ENCODE data around the gene NBPF20.
A peak's percentile ranks its signal among the peaks of the same experiment; 100 is the strongest.
"Not testable (repeated sequence)": the region's sequence is repeated elsewhere in the genome, so short reads cannot be mapped to it uniquely, and the experiment has no call there.

The NBPF20 gene

GRCh38 chr1:145425436-145426029, at the start of gene NBPF20:
NBPF20 (minus strand) TSS chr1:145425603; CDS start chr1:145405272, 20,331 bp downstream.
- DNase-seq, result peak; percentile 60

GRCh38 chr1:145474837-145475368, 49.5 kb upstream of the NBPF20 start:
- not testable (repeated sequence) for DNase-seq

GRCh38 chr1:145472731-145473130, 47.3 kb upstream of the NBPF20 start:
- not testable (repeated sequence) for DNase-seq

DNA sequence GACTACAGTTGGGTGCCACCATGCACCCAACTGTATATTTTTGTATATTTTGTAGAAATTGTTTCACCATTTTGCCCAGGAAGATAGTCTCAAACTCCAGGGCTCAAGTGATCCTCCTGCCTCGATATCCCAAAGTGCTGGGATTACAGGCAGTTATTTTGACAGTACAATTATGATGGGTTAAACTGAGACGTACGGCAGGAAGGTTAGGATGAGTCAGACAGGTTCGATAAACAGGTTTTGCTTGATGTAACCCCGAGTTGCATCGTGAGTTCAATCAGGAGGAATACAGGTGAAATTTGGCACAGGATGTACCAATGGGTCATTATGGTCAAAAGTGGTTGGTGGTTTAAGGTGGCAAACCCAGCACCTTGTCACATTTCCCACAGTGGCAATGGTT, 46.0 kb upstream of the NBPF20 start:
- not testable (repeated sequence) for DNase-seq

DNA sequence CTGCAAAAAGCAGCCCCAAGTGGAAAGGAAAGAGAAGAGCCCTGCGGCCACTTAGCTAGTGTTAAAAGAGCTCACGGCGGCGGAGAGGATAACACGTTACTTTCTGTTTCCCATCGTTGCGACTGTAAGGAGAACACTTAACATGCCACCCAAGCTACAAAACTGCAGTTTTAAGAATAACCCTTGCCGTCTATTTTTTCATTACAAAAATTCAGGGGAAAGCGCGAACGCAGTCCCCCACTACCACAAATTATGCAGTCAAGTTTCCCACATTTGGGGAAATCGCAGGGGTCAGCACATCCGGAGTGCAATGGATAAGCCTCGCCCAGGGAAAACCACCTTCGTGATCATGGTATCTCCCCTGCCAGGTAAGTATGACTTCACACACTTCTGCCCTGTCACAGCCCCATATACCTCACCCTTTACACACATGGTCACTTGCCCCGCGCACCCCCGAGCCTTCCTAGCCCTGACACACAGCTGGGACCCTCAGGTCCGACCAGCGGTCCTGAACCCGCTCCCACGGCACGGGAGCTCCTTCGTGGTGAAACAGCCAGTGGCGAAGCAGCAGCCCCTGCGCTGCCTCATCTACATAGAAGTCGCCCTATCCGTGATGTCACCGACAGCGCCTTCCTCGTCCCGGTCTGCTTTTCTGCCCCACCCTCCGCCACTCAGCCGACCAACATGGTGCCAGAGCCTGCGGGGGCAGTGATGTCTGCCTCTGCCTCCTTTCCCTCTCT, 40.2 kb upstream of the NBPF20 start:
- DNase-seq, result peak; percentile 61

DNA sequence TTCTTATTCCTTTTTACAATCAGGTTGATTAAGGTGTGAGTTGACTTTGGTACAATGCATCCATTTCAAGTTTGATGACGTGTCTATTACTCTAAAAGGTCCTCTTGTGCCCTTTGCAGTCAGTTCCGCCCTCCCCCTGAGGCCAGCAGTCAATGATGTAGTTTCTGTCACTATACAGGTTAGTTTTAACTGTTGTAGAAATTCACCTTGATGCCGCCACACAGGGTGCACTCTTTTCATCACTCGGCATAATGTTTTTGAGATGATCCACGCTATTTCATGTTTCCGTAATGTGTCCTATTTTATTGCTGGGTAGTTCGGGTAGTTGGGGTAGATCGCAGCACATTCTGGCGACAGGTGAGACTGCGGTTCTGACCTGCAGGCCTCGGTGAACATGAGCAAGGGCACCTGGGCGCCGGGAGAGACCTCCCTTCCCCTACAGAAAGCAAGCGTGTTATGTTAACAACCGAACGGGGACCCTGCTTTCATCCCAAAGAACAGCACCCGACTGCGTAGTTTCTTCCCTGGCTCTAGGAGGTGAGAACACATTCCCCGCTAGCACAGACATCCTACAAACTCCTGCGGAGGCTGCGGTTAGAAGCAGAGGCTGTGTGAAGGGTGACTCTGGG, 39.4 kb upstream of the NBPF20 start:
- DNase-seq, result not testable (repeated sequence)

- DNase-seq, result not testable (repeated sequence)
These were observed 38.6 kb upstream of the NBPF20 start for GRCh38 chr1:145464017-145464416.

GRCh38 chr1:145460684-145461083, 35.3 kb upstream of the NBPF20 start:
- not testable (repeated sequence) for DNase-seq

DNA sequence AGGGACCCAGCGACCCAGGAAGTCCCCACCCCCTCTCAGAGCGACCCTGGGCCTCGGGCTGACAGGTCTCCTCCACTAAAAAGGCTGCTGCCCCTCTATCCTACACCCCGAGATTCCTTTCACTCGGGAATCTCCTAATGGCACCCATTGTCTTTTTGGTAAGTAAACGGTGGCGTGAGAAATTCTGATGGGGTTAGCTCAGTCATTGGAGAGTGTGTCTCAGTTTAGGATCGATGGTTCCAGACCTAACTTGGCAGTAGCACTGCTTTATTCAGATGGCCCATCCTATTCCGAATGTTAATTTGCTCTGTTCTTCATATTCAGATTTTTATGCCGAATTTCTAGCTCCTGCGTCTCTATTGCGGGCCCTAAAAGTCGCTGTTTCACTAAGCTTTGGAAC, 34.6 kb upstream of the NBPF20 start:
- DNase-seq, result not testable (repeated sequence)

DNA sequence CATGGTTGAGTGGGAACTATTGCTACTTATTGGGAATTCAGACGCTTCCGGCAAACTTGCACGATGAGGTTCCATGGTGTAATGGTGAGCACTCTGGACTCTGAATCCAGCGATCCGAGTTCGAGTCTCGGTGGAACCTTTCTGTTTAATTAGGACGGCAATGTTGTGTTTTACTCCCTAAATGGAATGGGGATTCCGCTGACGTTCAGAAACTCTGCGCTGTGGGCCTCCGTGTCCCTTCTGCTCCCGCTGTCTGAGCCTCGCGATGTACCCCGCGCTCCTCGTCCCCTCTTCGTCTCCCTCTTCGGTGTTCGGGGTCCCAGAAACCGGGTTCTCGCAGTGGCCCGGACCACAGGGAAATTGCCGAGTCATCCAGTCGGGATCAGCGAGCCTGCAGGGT, 34.2 kb upstream of the NBPF20 start:
- not testable (repeated sequence) for DNase-seq

DNA sequence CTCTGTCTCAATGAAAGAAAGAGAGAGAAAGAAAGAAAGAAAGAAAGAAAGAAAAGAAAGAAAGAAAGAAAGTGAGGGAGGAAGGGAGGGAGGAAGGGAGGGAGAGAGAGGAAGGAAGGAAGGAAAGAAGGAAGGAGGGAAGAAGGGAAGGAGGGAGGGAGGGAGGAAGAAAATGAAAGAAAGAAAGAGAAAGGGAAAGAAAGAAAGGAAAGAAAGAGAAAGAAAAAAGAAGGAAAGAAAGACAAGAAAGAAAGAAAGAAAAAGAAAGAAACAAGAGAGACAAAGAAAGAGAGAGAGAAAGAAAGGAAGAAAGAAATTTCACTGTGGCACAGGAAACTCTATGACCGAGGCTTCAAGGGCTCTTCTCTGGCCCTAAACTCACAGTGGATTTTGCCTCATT, 33.7 kb upstream of the NBPF20 start:
- not testable (repeated sequence) for DNase-seq

- DNase-seq, result not testable (repeated sequence)
These were observed 29.4 kb upstream of the NBPF20 start for GRCh38 chr1:145454824-145455177.

- DNase-seq, result not testable (repeated sequence)
These were observed 28.7 kb upstream of the NBPF20 start for GRCh38 chr1:145453873-145454823.

- DNase-seq, result not testable (repeated sequence)
These were observed 27.1 kb upstream of the NBPF20 start for GRCh38 chr1:145452506-145452905.

DNA sequence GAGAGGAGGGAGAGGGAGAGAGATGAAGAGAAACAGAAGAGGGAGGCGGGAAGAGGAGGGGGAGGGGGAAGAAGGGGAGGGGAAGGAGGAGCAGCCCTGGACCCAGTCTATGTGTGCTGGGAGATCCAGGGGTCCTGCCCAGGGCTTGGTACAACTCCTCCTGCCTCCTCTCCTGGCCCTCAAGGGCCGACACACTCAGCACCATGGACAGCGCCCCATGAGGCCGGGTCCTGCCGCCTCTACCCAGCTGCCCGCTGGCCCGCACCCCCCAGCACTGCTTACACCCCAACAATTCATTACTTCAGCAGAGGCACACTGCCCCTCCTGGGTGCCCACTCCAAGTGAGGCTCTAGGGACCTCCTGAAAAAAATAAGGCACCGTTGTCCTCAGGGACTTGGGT, 26.5 kb upstream of the NBPF20 start:
- not testable (repeated sequence) for DNase-seq

DNA sequence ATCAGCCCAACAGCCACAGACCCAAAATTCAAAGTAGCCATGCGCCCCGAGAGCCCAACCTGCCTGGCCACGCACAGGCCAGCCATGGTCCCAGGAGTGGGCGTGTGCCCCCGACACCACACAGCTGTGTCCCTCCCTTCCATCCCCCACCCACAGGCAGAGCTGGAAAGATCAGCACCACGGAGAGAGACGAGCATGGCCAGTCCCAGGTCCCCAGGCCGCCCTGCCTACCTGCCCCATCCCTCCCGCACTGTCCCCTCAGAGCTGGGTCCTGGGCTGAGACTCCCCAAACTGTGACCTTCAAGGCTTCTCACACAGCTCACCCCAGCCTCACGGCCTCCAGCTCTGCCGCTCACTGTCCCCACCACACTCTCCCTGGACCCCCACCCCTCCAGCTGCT, 19.8 kb upstream of the NBPF20 start:
- not testable (repeated sequence) for DNase-seq

DNA sequence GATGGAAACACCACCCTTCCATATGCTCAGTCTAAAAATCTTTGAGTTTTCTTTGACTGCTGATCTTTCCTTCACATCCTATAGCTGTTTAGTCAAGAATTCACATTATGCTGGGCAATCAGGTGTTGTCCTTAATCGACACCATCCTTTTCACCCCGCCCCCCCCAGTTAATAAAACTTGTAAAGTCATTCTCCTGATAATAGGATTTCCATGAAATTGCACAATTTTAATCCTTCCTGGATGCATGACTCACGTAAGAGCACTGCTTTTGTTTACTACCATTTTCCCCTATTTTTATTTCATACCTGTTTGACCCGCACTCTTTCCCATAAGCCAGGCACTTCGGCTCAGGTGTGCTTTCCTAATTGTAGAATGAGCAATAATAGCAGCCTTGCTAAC, 16.9 kb upstream of the NBPF20 start:
- not testable (repeated sequence) for DNase-seq

DNA sequence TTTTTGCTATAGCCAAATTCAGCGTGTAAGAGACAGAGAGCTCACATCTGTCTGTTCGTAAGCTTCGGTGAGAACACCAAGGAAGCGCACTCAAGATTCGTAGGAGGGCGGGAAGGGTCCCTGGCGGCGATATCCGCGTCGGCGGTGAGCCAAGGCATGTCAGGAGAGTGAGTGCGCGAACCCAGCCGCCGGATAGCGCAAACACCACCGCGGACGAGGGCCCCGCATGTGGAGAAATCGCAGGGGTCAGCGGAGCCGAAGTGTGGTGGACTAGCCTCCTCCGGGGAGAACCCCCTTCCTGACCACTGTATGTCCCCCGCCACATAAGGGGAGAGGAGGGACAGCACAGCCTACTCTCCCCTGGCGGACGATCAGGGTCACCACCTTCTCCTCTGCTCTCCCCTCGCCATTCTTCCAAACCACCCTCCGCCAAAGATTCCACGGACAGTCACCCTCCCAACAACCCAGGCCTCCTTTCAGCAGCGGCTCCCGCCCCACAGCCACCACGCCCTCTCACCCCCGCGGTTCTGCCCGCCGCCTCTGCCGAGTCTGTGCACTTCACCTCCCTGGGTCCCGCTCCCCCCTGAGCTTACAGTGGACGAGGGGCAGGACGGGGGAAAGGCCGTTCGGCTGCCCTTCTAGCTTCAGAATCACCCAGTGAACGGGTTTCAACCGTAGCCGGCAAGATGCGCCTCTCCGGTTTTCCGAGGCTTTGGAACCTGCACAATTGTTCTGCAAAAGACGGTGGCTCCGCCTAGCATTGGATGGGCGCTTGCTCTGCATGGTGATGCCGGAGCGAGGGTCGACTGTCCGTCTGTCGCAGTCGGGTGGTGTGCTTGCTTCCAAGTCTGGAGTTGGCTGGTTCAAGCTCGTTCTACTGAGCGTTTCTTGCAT, 6.2 kb upstream of the NBPF20 start:
- DNase-seq, result not testable (repeated sequence)

DNA sequence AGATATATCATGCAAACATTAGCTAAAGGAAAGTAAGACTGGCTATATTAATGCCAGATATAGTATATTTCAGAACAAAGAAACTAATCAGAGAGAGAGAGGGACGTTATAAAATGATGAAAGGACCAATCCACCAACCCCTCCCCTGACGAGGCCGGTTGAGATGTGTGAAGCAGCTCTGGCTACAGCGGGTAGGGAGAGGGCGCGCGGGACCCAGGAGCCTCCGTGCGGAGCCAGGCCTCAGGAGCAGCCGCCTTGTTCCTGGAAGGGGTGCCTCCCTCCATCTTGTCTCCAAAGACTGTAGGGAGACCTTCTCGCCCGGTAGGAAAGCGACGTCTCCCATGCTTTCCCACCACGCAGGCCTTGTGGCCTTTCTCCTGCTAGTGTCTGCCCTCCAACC, 5.4 kb upstream of the NBPF20 start:
- not testable (repeated sequence) for DNase-seq

GRCh38 chr1:145429329-145429728, 3.9 kb upstream of the NBPF20 start:
- not testable (repeated sequence) for DNase-seq
